Ishikawa (cell line): ENCODE data around the gene NXN.

Experiments
- EGR1 ChIP-seq: IDR thresholded peaks from 2 replicates; pipeline ENCODE4 v1.6.1; 2012
- EP300 ChIP-seq: IDR thresholded peaks from 2 replicates; pipeline ENCODE4 v1.6.1; 2012; ENCODE audit warnings: borderline replicate concordance
- MAX ChIP-seq: IDR thresholded peaks from 2 replicates; pipeline ENCODE4 v1.6.1; 2012
- REST ChIP-seq: IDR thresholded peaks from 2 replicates; pipeline ENCODE4 v1.6.1; 2012; ENCODE audit warnings: low read depth, mild to moderate bottlenecking
- TAF1 ChIP-seq: IDR thresholded peaks from 2 replicates; pipeline ENCODE4 v1.6.1; 2012; ENCODE audit warnings: low read depth, mild to moderate bottlenecking
- USF1 ChIP-seq: IDR thresholded peaks from 2 replicates; pipeline ENCODE4 v1.6.1; 2012

GRCh38 chr17:859061-859823 lies 120.3 kb downstream of the NXN start:
- TF ChIP-seq USF1, result no peak
- no peak for TF ChIP-seq EP300
- TF ChIP-seq MAX, result no peak
- no peak for TF ChIP-seq TAF1
- TF ChIP-seq REST, result no peak
- TF ChIP-seq EGR1, result no peak
